OCI-LY7 (cell line): ENCODE results near the gene MED14. TPM values are rescaled to one million over a fixed set of nuclear protein-coding genes. Genes with fewer than 3 reads are reported as not detected.
"Not testable (repeated sequence)": the region's sequence is repeated elsewhere in the genome, so short reads cannot be mapped to it uniquely, and the experiment has no call there.

ENCODE experiments used
- Bru-seq: library from RNA; stranded (reverse); fragments of 400-500 nt; gene quantifications from one replicate; lab custom pipeline; 2021; lab: Mats Ljungman, UMichigan
- BruChase-seq, 2 experiments: library from RNA; stranded (reverse); fragments of 400-500 nt; gene quantifications; one replicate each; lab custom pipeline; 2021; lab: Mats Ljungman, UMichigan
- BruUV-seq: library from RNA; stranded (reverse); fragments of 400-500 nt; replicated peaks from 2 replicates; lab custom pipeline; 2021; lab: Mats Ljungman, UMichigan
- CTCF ChIA-PET: fragments of 300-600 bp; sonication (Branson Sonifier 250); formaldehyde crosslinking; loops from one replicate; lab custom pipeline; 2022; ENCODE audit warnings: antibody characterized with exemption; ENCODE audit not compliant: unreplicated experiment; lab: Charles Lee
- POLR2A ChIA-PET: fragments of 300-600 bp; sonication (Branson Sonifier 250); formaldehyde crosslinking; loops from one replicate; lab custom pipeline; 2022; ENCODE audit warnings: antibody characterized with exemption; lab: Charles Lee
- DNase-seq: peaks from one replicate; pipeline ENCODE4 v3.0.0-alpha.2; 2015; ENCODE audit warnings: low spot score
- H2AFZ ChIP-seq: fragments of 200-600 bp; sonication (generic), shearing (Covaris generic); 2 replicates; pipeline ENCODE4 v1.6.1; 2014; ENCODE audit warnings: mild to moderate bottlenecking, antibody characterized with exemption, low read length, moderate library complexity
- H3K27ac ChIP-seq: fragments of 200-600 bp; sonication (generic); 2 replicates; pipeline ENCODE4 v1.5.1; 2014; ENCODE audit warnings: mixed run types, low read depth, mild to moderate bottlenecking, moderate library complexity, low read length, inconsistent platforms; ENCODE audit not compliant: poor library complexity, severe bottlenecking
- H3K36me3 ChIP-seq: fragments of 200-600 bp; sonication (generic); 2 replicates; pipeline ENCODE4 v1.6.1; 2014; ENCODE audit warnings: mild to moderate bottlenecking, antibody characterized with exemption, low read length, moderate library complexity, mixed read lengths; ENCODE audit not compliant: insufficient read depth
- H3K4me1 ChIP-seq: fragments of 200-600 bp; sonication (generic); 2 replicates; pipeline ENCODE4 v1.5.1; 2014; ENCODE audit warnings: mild to moderate bottlenecking, low read length; ENCODE audit not compliant: insufficient read depth, poor library complexity, severe bottlenecking
- H3K4me2 ChIP-seq: fragments of 200-600 bp; sonication (generic); 2 replicates; pipeline ENCODE4 v1.6.1; 2014; ENCODE audit warnings: mild to moderate bottlenecking, low read length
- H3K4me3 ChIP-seq: fragments of 200-600 bp; sonication (generic); 2 replicates; pipeline ENCODE4 v1.5.1; 2014; ENCODE audit warnings: mild to moderate bottlenecking, low read depth, low read length; ENCODE audit not compliant: poor library complexity, severe bottlenecking
- H3K79me2 ChIP-seq: fragments of 200-600 bp; sonication (generic); 2 replicates; pipeline ENCODE4 v1.6.1; 2016; ENCODE audit warnings: low read depth, mild to moderate bottlenecking, low read length, moderate library complexity, mixed read lengths; ENCODE audit not compliant: insufficient read depth
- H3K9me2 ChIP-seq: fragments of 200-600 bp; sonication (generic); 2 replicates; pipeline ENCODE4 v1.6.1; 2016; ENCODE audit warnings: mild to moderate bottlenecking, low read length, mixed read lengths; ENCODE audit not compliant: insufficient read depth
- H3K9me3 ChIP-seq: fragments of 200-600 bp; sonication (generic); 2 replicates; pipeline ENCODE4 v1.6.1; 2014; ENCODE audit warnings: mild to moderate bottlenecking, mixed run types, low read length, mixed read lengths
- H4K20me1 ChIP-seq: fragments of 200-600 bp; sonication (generic); 2 replicates; pipeline ENCODE4 v1.6.1; 2014; ENCODE audit warnings: mild to moderate bottlenecking, antibody characterized with exemption, low read length, moderate library complexity, mixed read lengths; ENCODE audit not compliant: insufficient read depth
- EZH2phosphoT487 ChIP-seq: fragments of 200-600 bp; sonication (generic); IDR thresholded peaks from 2 replicates; pipeline ENCODE4 v1.6.1; 2018; ENCODE audit warnings: low read depth, borderline replicate concordance, mild to moderate bottlenecking, mixed run types, antibody characterized with exemption, low read length, moderate library complexity, mixed read lengths
- intact Hi-C: fragments of 100-400 bp; cut with micrococcal nuclease; formaldehyde crosslinking; loops from one replicate; pipeline ENCODE4 v1.10.0; 2022; ENCODE audit not compliant: unreplicated experiment
- long read RNA-seq: library from polyadenylated mRNA; stranded (forward); transcript quantifications from one replicate; pipeline ENCODE4 v2.0.0, GENCODE V29; 2022
- total RNA-seq, 2 experiments: library from RNA; depleted of rRNA in 1 of 2; stranded (reverse); fragments of >200 nt in 1 of 2; shearing (Covaris generic) in 1 of 2; gene quantifications; 2 replicates each; pipeline ENCODE4 v1.2.3, GENCODE V29; 2014 to 2022
- TF ChIP-seq, protein P1 (sequence below): fragments of 200-600 bp; sonication (generic); conservative IDR thresholded peaks from 2 replicates; pipeline ENCODE4 v1.5.1; 2014; ENCODE audit warnings: mild to moderate bottlenecking, antibody characterized with exemption, low read length, moderate library complexity, mixed read lengths

Gene MED14
- total RNA-seq (2014; rRNA removed; shearing (Covaris generic)) (28.1 and 39.4 TPM in 2 replicates), total RNA-seq (2022) (57.0 and 73.8 TPM in 2 replicates), Bru-seq, nascent RNA (percentile 82 among the genes with signal in this experiment), BruChase-seq, experiment 1, labeled RNA remaining after a 6-hour chase (percentile 84 among the genes with signal in this experiment), BruChase-seq, experiment 2, labeled RNA remaining after a 2-hour chase (percentile 82 among the genes with signal in this experiment)
- long read RNA-seq, full-length matches to known transcripts: 18 of 35 reads
- long read RNA-seq, partial matches to known transcripts: 9 of 35 reads
- long read RNA-seq, other reads (novel, unspliced or antisense): 8 of 35 reads

DNA sequence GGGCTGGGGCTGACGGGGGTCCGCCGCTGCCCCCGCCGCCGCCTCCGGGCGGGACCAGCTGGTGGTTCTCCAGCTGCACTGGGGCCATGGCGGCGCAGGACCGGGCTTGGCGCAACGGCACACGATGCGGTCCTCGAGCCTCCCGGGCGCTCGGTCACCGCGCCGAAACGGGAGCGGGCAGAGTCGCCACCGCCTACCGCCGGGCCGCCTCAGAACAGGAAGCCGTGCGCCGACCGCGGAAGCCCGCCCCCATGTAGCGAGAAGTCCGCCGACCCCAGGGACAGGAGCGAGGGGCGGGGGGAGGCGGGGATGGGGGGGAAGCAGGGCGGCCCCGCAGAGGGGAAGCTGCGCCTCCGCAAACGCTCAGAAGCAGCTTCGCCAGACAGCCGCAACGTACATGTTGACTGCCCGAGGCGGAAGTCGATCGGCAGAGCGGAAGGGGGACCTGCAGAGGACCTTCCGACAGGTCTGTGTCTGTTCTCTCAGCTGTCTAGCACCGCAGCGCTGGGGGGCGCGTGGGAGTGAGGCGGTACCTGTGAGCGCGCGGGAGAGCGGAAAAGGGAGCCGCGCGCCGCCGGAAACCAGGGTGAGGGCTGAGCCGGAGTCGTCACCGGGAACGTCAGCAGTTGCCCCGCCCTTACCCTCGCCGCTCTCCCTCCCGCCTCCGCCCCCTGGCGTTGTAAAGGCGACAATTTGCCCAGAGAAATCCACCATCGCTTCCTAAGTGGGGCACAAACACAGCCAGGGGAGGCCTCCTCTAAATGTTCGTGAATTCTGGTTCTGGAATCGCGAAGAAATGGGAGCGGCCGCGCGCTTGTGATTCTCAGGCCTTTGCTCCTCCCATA lies at the start of gene MED14:
Gene MED14 (minus strand): TSS at position 218 of the 845 bp plus-strand sequence. CDS start 130 bp downstream, at position 88.
- H3K9me3 ChIP-seq: no peaks in the 10 kb centered on the region
- DNase-seq: peak; percentile 89
- ChIA-PET POLR2A (interaction anchor here (1.0 to 1.4 kb wide), 3 partner anchors 14 to 89 kb away, joined by 3 to 4 read pairs (median 3); no protein-coding TSS in a partner anchor), CTCF (no interaction called here)
- peak within 1 kb of the TSS; percentile 91 for H2AFZ ChIP-seq
- H3K4me3 ChIP-seq: peak within 1 kb of the TSS; percentile 87
- H4K20me1 ChIP-seq: peaks cover 12% of the 10 kb centered on the region; the same call in 1 of the 2 replicates
- intact Hi-C loops: loop anchor here (2.0 to 10.0 kb wide), 3 partner anchors 89 to 599 kb away; partner anchors contain the start of genes CXorf38, DDX3X and USP9X
- H3K27ac ChIP-seq: peak within 1 kb of the TSS; percentile 85
- peaks cover 4% of the 10 kb centered on the region for H3K36me3 ChIP-seq
- no TSS peak for BruUV-seq
- H3K4me2 ChIP-seq: peak within 1 kb of the TSS; percentile 89
- H3K4me1 ChIP-seq: peaks cover 19% of the 10 kb centered on the region
- no peaks in the 10 kb centered on the region for H3K9me2 ChIP-seq
- TF ChIP-seq EZH2phosphoT487: no peak
- TF ChIP-seq, protein P1, sequence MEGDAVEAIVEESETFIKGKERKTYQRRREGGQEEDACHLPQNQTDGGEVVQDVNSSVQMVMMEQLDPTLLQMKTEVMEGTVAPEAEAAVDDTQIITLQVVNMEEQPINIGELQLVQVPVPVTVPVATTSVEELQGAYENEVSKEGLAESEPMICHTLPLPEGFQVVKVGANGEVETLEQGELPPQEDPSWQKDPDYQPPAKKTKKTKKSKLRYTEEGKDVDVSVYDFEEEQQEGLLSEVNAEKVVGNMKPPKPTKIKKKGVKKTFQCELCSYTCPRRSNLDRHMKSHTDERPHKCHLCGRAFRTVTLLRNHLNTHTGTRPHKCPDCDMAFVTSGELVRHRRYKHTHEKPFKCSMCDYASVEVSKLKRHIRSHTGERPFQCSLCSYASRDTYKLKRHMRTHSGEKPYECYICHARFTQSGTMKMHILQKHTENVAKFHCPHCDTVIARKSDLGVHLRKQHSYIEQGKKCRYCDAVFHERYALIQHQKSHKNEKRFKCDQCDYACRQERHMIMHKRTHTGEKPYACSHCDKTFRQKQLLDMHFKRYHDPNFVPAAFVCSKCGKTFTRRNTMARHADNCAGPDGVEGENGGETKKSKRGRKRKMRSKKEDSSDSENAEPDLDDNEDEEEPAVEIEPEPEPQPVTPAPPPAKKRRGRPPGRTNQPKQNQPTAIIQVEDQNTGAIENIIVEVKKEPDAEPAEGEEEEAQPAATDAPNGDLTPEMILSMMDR: peak; percentile 52
- H3K79me2 ChIP-seq: peaks cover 43% of the 10 kb centered on the region

DNA sequence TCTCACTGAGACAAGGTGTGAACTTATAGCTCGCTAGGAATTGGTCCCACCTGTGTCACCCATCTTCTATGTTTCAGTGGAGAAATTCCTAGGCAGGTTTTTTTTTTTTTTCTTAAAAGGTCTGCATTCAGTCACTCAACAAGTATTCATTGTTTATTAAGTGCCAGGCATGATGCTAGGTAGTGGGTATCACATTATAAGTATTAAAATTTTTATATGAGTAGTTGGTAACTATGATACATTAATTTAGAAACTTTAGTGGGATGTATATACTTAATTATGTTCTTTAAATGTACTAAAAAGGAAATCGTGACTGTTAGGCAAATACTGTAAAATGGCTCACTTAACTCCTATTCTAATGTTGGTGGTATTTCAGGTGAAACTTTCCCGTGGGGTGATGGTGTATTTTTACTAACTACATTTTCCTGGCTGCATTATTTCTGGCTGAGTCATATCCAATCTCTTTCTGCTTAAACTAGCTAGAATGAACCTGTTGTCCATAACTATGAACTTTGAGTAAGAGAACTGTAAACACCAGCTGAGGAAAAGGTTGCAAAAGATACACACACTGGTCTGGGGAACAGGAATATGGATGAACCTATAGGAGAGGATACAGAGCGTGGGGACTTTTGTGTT lies 49.3 kb upstream of the MED14 start:
- no TSS peak for BruUV-seq
- H3K4me2 ChIP-seq: no peak overlapping the region
- CTCF ChIA-PET: no interaction called here

DNA sequence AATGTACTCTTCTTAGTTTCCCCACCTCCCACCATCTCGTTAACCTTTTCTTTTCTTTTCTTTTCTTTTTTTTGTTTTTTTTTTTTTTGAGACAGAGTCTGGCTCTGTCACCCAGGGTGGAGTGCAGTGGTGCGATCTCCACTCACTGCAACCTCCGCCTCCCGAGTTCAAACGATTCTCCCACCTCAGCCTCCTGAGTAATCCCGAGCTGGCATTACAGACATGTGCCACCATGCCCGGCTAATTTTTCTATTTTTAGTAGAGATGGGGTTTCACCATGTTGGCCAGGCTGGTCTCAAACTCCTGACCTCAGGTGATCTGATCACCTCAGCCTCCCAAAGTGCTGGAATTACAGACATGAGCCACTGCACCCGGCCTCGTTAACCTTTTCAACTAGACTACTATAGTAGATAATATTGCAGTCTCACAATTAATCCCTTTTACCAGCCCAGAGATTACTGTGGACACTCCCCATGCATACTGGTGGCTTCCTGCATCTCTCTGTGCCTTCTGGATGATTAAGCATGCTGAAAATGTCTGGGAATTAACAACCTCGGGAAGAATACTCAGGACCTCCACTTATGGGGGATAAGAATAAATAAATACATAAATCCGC lies 47.4 kb upstream of the MED14 start:
- H3K9me3 ChIP-seq, H3K4me3 ChIP-seq, DNase-seq, POLR2A ChIA-PET, H2AFZ ChIP-seq, intact Hi-C loops, H3K4me1 ChIP-seq, H3K79me2 ChIP-seq, H3K4me2 ChIP-seq, H3K27ac ChIP-seq, H4K20me1 ChIP-seq, H3K9me2 ChIP-seq, H3K36me3 ChIP-seq, BruUV-seq, CTCF ChIA-PET: not testable (repeated sequence)

More for the DNA sequence above, 49.3 kb upstream of the MED14 start:
- no peak overlapping the region for H2AFZ ChIP-seq
- H3K27ac ChIP-seq: no peak overlapping the region
- H3K4me1 ChIP-seq: no peaks in the 10 kb centered on the region
- intact Hi-C loops: no loop called here
- no peak for DNase-seq
- POLR2A ChIA-PET: interaction anchor here (0.6 kb wide), 1 partner anchor 219 kb away, joined by 3 read pairs; no protein-coding TSS in a partner anchor
- H3K4me3 ChIP-seq: no peak overlapping the region
- H3K79me2 ChIP-seq: no peaks in the 10 kb centered on the region
- no peaks in the 10 kb centered on the region for H4K20me1 ChIP-seq
- H3K9me2 ChIP-seq: no peaks in the 10 kb centered on the region
- TF ChIP-seq, protein P1: no peak
- no peak for TF ChIP-seq EZH2phosphoT487
- no peaks in the 10 kb centered on the region for H3K36me3 ChIP-seq
- H3K9me3 ChIP-seq: no peaks in the 10 kb centered on the region
